H1 (cell line): Measurements from ENCODE around the gene NFIC. TPM values are rescaled to one million over a fixed set of nuclear protein-coding genes. Genes with fewer than 3 reads are reported as not detected.

Experiments used
- BCL11A ChIP-seq, 2 experiments: IDR thresholded peaks; one replicate each; pipeline ENCODE4 v1.6.1; 2011; ENCODE audit warnings: low read depth in 2 of 2, low read length in 2 of 2, mild to moderate bottlenecking in 2 of 2
- BRCA1 ChIP-seq: IDR thresholded peaks from 2 replicates; pipeline ENCODE4 v1.6.1; 2012; ENCODE audit warnings: low read depth, low read length, improper control_type of control experiment
- CEBPB ChIP-seq: IDR thresholded peaks from 2 replicates; pipeline ENCODE4 v1.6.1; 2012; ENCODE audit warnings: low read depth, low read length
- CHD1 ChIP-seq: IDR thresholded peaks from 2 replicates; pipeline ENCODE4 v1.6.1; 2012; ENCODE audit warnings: low read depth, low read length, improper control_type of control experiment
- HDAC6 ChIP-seq: IDR thresholded peaks from one replicate; pipeline ENCODE4 v1.7.1; 2012; ENCODE audit warnings: low read depth, mild to moderate bottlenecking, inconsistent platforms, low read length, moderate library complexity
- JUND ChIP-seq: IDR thresholded peaks from 2 replicates; pipeline ENCODE4 v1.6.1; 2011; ENCODE audit warnings: mild to moderate bottlenecking, improper control_type of control experiment, low read length
- PHF8 ChIP-seq: fragments of 200-600 bp; sonication (generic); conservative IDR thresholded peaks from 2 replicates; pipeline ENCODE4 v1.7.1; 2012; ENCODE audit warnings: low read depth, mild to moderate bottlenecking, inconsistent platforms, low read length, moderate library complexity
- POLR2AphosphoS5 ChIP-seq: IDR thresholded peaks from 2 replicates; pipeline ENCODE4 v1.6.1; 2011; ENCODE audit warnings: low read depth, low read length
- SIX5 ChIP-seq: IDR thresholded peaks from 2 replicates; pipeline ENCODE4 v1.6.1; 2011; ENCODE audit warnings: mild to moderate bottlenecking, low read depth, low read length
- SP4 ChIP-seq: IDR thresholded peaks from 2 replicates; pipeline ENCODE4 v1.6.1; 2012; ENCODE audit warnings: low read length, inconsistent platforms
- SRF ChIP-seq: IDR thresholded peaks from 2 replicates; pipeline ENCODE4 v1.6.1; 2011; ENCODE audit warnings: mild to moderate bottlenecking, low read depth, low read length, moderate library complexity
- SUZ12 ChIP-seq: fragments of 200-600 bp; sonication (generic); IDR thresholded peaks from 2 replicates; pipeline ENCODE4 v1.6.1; 2012; ENCODE audit warnings: mild to moderate bottlenecking, inconsistent platforms, low read length, moderate library complexity, mixed read lengths
- TAF1 ChIP-seq: IDR thresholded peaks from 2 replicates; pipeline ENCODE4 v1.6.1; 2011; ENCODE audit warnings: mild to moderate bottlenecking, low read depth, low read length
- polyA plus RNA-seq, 7 experiments: library from polyadenylated mRNA; depleted of rRNA in 3 of 7; stranded (reverse) in 5 of 7; unstranded in 2 of 7; fragments of >200 nt in 5 of 7; fragments of 200-250 nt in 2 of 7; gene quantifications; 1 replicate in 5 of 7; 2 replicates in 1 of 7; 4 replicates in 1 of 7; pipeline versions ENCODE4 v1.2.1 to v1.2.3, GENCODE V29; 2011 to 2013; ENCODE audit warnings: missing spikeins in 2 of 7, mixed read lengths in 2 of 7
- total RNA-seq: library from RNA; stranded (reverse); fragmentation: NEBNext Ultra II Directional; extraction: Animal tissue kit (Norgen Biotek cat#: 25700); gene quantifications from 2 replicates; pipeline ENCODE4 v1.2.1, GENCODE V29; 2021

The NFIC gene
- total and polyA plus RNA-seq, 2 of the 8 experiments (the other 6 are each of a cell fraction or from before 2014, with no cell fraction given) = 0.56 to 3.2 TPM

GRCh38 chr19:3434630-3435553, 68.5 kb downstream of the NFIC start (continued):
- no peak for TF ChIP-seq BCL11A (IDR thresholded peaks at IDR 0.05; ENCODE audit: low read depth in 2 of 2, low read length in 2 of 2)
- TF ChIP-seq PHF8 = peak; percentile 86
- TF ChIP-seq BRCA1 = peak; percentile 65
- no peak for TF ChIP-seq CHD1
- peak; percentile 90 for TF ChIP-seq JUND
- TF ChIP-seq SP4 = no peak
- TF ChIP-seq TAF1 = peak; percentile 89
- TF ChIP-seq SUZ12 = no peak
- peak; percentile 62 for TF ChIP-seq POLR2AphosphoS5
- peak; percentile 95 for TF ChIP-seq SIX5
- TF ChIP-seq SRF = no peak; the same call in 1 of the 2 replicates
- TF ChIP-seq CEBPB = no peak
- no peak for TF ChIP-seq HDAC6
